ENCODE data around the gene KCNQ1.

The KCNQ1 gene, protein sequence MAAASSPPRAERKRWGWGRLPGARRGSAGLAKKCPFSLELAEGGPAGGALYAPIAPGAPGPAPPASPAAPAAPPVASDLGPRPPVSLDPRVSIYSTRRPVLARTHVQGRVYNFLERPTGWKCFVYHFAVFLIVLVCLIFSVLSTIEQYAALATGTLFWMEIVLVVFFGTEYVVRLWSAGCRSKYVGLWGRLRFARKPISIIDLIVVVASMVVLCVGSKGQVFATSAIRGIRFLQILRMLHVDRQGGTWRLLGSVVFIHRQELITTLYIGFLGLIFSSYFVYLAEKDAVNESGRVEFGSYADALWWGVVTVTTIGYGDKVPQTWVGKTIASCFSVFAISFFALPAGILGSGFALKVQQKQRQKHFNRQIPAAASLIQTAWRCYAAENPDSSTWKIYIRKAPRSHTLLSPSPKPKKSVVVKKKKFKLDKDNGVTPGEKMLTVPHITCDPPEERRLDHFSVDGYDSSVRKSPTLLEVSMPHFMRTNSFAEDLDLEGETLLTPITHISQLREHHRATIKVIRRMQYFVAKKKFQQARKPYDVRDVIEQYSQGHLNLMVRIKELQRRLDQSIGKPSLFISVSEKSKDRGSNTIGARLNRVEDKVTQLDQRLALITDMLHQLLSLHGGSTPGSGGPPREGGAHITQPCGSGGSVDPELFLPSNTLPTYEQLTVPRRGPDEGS

DNA sequence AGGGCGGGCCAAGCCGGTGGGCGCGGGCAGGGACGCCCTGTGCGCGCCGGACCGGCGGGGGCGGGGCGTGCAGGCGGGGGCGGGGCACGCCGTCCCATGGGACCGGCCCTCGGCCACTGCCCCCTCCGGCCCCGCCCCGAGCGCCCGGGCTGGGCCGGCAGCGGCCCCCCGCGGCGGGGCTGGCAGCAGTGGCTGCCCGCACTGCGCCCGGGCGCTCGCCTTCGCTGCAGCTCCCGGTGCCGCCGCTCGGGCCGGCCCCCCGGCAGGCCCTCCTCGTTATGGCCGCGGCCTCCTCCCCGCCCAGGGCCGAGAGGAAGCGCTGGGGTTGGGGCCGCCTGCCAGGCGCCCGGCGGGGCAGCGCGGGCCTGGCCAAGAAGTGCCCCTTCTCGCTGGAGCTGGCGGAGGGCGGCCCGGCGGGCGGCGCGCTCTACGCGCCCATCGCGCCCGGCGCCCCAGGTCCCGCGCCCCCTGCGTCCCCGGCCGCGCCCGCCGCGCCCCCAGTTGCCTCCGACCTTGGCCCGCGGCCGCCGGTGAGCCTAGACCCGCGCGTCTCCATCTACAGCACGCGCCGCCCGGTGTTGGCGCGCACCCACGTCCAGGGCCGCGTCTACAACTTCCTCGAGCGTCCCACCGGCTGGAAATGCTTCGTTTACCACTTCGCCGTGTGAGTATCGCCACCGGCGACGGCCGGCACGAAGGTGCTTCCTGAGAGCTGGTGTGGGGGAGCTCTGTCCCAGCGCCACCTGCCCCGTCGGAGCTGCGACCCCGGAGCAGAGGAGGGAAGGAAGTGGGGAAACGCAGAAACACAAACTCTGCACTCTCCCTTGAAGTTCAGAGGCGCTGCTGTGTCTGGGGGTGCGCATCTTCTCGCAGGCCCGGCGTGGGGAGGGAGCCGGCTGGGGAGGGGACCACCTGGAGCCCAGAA is at the start of gene KCNQ1:
Gene KCNQ1 (plus strand): TSS at position 188 of the 925 bp plus-strand sequence. CDS start 91 bp downstream, at position 279.
- Histone ChIP-seq H3K27ac (ENCODE audit: low read depth, low read length) (no peak within 1 kb of the TSS), H3K36me3 (ENCODE audit: low read length) (no peaks in the 10 kb centered on the region), H3K9me3 (ENCODE audit: insufficient read depth, low read length) (no peaks in the 10 kb centered on the region), H3F3A (ENCODE audit: insufficient read depth) (0 out of 2 replicates have a peak, but pooled peaks cover 3% of the 10 kb centered on the region), H3K79me2 (ENCODE audit: insufficient read depth, low read length) (no peaks in the 10 kb centered on the region), H3K4me3 (ENCODE audit: insufficient read depth, low read length, poor library complexity, severe bottlenecking) (no peak within 1 kb of the TSS), H3K4me2 (ENCODE audit: low read depth, low read length, poor library complexity, severe bottlenecking) (no peak within 1 kb of the TSS), H4K20me1 (ENCODE audit: low read depth, low read length) (no peaks in the 10 kb centered on the region), H3K9me2 (replicated peaks; ENCODE audit: insufficient read depth, low read length) (no peaks in the 10 kb centered on the region), H3K27me3 (ENCODE audit: low read length) (no peaks in the 10 kb centered on the region), H3K9ac (ENCODE audit: low read length) (no peak within 1 kb of the TSS), H2AFZ (ENCODE audit: low read depth, low read length, severe bottlenecking) (no peak within 1 kb of the TSS)
- TF ChIP-seq EZH2phosphoT487 (conservative IDR thresholded peaks at IDR 0.05; ENCODE audit: low read length) (no peak), CTCF (IDR thresholded peaks at IDR 0.05; ENCODE audit: insufficient read depth, low read length, poor library complexity, severe bottlenecking) (no peak)

DNA sequence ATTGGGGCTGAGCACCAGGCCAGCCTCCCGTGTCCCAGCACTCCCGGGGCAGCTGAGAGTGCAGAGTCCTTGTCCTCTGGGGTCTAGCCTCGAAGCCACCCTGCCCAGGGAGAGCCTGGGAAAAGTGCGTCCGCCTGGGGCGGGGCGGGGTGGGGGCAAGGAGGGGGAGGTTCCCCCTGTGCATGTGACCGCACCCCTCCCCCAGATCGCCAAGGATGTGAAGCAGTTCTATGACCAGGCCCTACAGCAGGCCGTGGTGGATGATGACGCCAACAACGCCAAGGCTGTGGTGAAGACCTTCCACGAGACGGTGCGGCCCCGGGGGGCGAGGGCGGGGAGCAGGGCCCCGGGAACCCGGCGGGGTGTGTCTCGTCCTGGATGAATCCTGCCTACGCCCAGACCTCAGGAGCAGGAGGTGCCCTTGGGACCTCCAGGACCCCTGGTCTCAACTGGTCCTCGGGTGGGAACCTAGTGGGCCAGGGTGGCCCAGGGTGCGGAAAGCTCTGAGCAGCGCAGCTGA is 49.5 kb upstream of the KCNQ1 start:
- Histone ChIP-seq H3K9me2 (replicated peaks; ENCODE audit: insufficient read depth, low read length) (no peaks in the 10 kb centered on the region), H3K79me2 (ENCODE audit: insufficient read depth, low read length) (peaks cover 30% of the 10 kb centered on the region), H4K20me1 (ENCODE audit: low read depth, low read length) (no peaks in the 10 kb centered on the region), H3K4me2 (ENCODE audit: low read depth, low read length, poor library complexity, severe bottlenecking) (no peak overlapping the region), H3F3A (ENCODE audit: insufficient read depth) (peaks cover 27% of the 10 kb centered on the region), H3K27ac (ENCODE audit: low read depth, low read length) (no peak overlapping the region), H3K9ac (ENCODE audit: low read length) (no peak overlapping the region), H3K27me3 (ENCODE audit: low read length) (no peaks in the 10 kb centered on the region), H2AFZ (ENCODE audit: low read depth, low read length, severe bottlenecking) (no peak overlapping the region), H3K36me3 (ENCODE audit: low read length) (no peaks in the 10 kb centered on the region), H3K4me3 (ENCODE audit: insufficient read depth, low read length, poor library complexity, severe bottlenecking) (no peak overlapping the region), H3K9me3 (ENCODE audit: insufficient read depth, low read length) (no peaks in the 10 kb centered on the region)
- no peak for TF ChIP-seq EZH2phosphoT487 (conservative IDR thresholded peaks at IDR 0.05; ENCODE audit: low read length)
- no peak for TF ChIP-seq CTCF (IDR thresholded peaks at IDR 0.05; ENCODE audit: insufficient read depth, low read length, poor library complexity, severe bottlenecking)

DNA sequence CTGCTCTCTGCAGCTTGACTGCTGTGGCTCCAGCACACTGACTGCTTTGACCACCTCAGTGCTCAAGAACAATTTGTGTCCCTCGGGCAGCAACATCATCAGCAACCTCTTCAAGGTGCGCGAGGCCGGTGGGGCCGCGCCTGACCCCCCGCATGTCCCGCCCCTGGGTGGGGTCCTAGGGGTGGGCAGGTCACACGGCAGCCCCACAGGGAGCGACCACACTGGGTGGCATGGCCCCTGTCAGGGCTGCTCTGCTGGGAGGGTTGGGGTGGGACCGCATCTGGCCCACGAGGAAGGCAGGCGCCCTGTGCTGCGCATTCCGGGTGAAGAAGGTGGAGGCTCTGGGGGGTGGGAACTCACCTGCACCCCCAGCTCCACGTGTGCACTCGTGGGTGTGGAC is 49.0 kb upstream of the KCNQ1 start:
- no peaks in the 10 kb centered on the region for H3K9me3 ChIP-seq (ENCODE audit: insufficient read depth, low read length)
- H3K4me3 ChIP-seq (ENCODE audit: insufficient read depth, low read length, poor library complexity, severe bottlenecking) = no peak overlapping the region
- no peaks in the 10 kb centered on the region for H3K27me3 ChIP-seq (ENCODE audit: low read length)
- no peak overlapping the region for H3K4me2 ChIP-seq (ENCODE audit: low read depth, low read length, poor library complexity, severe bottlenecking)
- H4K20me1 ChIP-seq (ENCODE audit: low read depth, low read length) = no peaks in the 10 kb centered on the region
- H3K27ac ChIP-seq (ENCODE audit: low read depth, low read length) = no peak overlapping the region
- H3K9me2 ChIP-seq (replicated peaks; ENCODE audit: insufficient read depth, low read length) = no peaks in the 10 kb centered on the region
- no peak for TF ChIP-seq CTCF (IDR thresholded peaks at IDR 0.05; ENCODE audit: insufficient read depth, low read length, poor library complexity, severe bottlenecking)
- no peak for TF ChIP-seq EZH2phosphoT487 (conservative IDR thresholded peaks at IDR 0.05; ENCODE audit: low read length)
- peaks cover 26% of the 10 kb centered on the region for H3F3A ChIP-seq (ENCODE audit: insufficient read depth)
- no peak overlapping the region for H2AFZ ChIP-seq (ENCODE audit: low read depth, low read length, severe bottlenecking)
- peaks cover 25% of the 10 kb centered on the region for H3K79me2 ChIP-seq (ENCODE audit: insufficient read depth, low read length)
- no peaks in the 10 kb centered on the region for H3K36me3 ChIP-seq (ENCODE audit: low read length)
- H3K9ac ChIP-seq (ENCODE audit: low read length) = no peak overlapping the region
